Ectodermal cell (in vitro differentiated cells): ENCODE data around the gene SPG7.

Experiments used
- H3K27ac ChIP-seq: 2 replicates; pipeline ENCODE4 v1.7.0; 2013; ENCODE audit warnings: mild to moderate bottlenecking, low read depth, low read length; ENCODE audit not compliant: insufficient read depth, poor library complexity, severe bottlenecking
- H3K27me3 ChIP-seq: 2 replicates; pipeline ENCODE4 v1.7.0; 2013; ENCODE audit warnings: mild to moderate bottlenecking, low read length; ENCODE audit not compliant: insufficient read depth, control insufficient read depth, poor library complexity, severe bottlenecking
- H3K36me3 ChIP-seq: one replicate; pipeline ENCODE4 v1.7.0; 2013; ENCODE audit warnings: low read length; ENCODE audit not compliant: control insufficient read depth, insufficient read depth
- H3K4me1 ChIP-seq: one replicate; pipeline ENCODE4 v1.7.0; 2013; ENCODE audit warnings: low read length; ENCODE audit not compliant: control insufficient read depth, insufficient read depth
- H3K4me3 ChIP-seq: 2 replicates; pipeline ENCODE4 v1.7.0; 2013; ENCODE audit warnings: low read depth, low read length, control low read depth; ENCODE audit not compliant: insufficient read depth
- H3K9me3 ChIP-seq: 2 replicates; pipeline ENCODE4 v1.7.0; 2013; ENCODE audit warnings: mild to moderate bottlenecking, low read length, moderate library complexity; ENCODE audit not compliant: control insufficient read depth
- WGBS, 2 experiments: methylation state at CpG; one replicate each; pipeline ENCODE4 v1.1.7; 2013; ENCODE audit warnings: missing lambda C conversion rate in 2 of 2; 5-methylcytosine and 5-hydroxymethylcytosine counted together

SPG7 gene

DNA sequence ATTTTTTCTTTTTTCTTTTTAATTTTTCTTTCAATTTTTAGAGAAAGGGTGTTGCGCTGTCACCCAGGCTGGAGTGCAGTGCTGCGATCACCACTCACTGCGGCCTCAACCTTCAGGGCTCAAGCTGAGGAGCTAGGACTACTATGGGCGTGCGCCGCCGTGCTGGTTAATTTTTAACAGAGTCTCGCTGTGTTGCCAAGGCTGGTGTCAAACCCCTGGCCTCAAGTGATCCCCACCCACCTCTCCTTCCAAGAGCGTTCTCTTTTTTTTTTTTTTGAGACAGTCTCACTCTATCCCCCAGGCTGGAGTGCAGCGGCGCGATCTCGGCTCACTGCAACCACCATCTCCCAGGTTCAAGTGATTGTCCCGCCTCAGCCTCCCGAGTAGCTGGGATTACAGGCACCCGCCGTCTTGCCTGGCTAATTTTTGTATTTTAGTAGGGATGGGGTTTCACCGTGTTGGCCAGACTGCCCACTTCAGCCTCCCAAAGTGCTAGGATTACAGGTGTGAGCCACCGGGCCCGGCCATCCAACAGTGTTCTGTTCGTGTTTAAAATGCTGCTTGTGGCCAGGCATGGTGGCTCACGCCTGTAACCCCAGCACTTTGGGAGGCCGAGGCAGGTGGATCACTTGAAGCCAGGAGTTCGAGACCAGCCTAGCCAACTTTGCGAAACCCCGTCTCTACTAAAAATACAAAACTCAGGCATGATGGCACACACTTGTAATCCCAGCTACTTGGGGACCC, 37.8 kb downstream of the SPG7 start:
- Histone ChIP-seq H3K4me3 (no peak overlapping the region), H3K9me3 (no peaks in the 10 kb centered on the region), H3K27ac (no peak overlapping the region), H3K27me3 (no peaks in the 10 kb centered on the region), H3K36me3 (peaks cover 31% of the 10 kb centered on the region), H3K4me1 (no peaks in the 10 kb centered on the region)
- 94 to 95% methylated on average over 26 of the region's 26 CpGs for WGBS, 2 experiments

DNA sequence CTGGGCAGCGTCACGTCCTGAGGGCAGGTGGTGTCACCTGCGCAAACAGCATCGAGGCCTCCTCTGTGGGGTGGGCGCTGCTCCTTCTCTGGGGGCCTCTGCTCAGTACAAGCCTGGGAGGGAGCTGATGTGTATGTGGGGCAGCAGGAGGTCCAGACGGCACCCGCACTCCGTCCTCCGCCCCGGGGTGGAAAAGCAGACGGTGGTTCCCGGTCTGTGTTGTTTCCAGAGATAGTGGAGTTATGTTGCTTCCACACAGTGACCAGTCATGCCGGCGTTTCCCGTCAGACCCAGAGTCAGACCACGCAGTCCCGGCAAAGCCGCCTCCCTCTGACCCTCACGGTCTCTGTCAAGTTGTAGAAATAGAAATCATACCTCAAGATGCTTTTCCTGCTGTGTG, 38.6 kb downstream of the SPG7 start:
- no peak overlapping the region for H3K4me3 ChIP-seq
- H3K4me1 ChIP-seq: no peaks in the 10 kb centered on the region
- 91 to 92% methylated on average over 19 of the region's 19 CpGs for WGBS, 2 experiments

DNA sequence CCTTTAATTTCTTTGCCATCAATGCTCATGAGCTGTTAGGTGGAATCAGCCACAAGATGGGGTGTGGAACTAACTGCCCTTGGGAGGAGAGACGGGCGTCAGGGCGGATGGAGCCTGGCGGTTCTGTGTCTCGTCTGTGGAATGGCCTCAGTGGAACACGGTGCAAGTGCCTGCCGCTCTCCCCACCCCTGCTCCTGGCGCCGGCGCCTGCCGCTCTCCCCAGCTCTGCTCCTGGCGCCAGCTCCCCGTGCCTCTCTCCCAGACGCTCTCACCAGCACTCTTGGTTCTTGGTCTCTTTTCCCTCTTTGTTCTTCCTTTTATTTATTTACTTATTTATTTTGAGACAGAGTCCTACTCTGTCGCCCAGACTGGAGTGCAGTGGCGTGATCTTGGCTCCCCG, 39.1 kb downstream of the SPG7 start:
- no peaks in the 10 kb centered on the region for H3K9me3 ChIP-seq
- H3K4me3 ChIP-seq: no peak overlapping the region
- H3K4me1 ChIP-seq: no peaks in the 10 kb centered on the region
- peaks cover 39% of the 10 kb centered on the region for H3K36me3 ChIP-seq
- H3K27ac ChIP-seq: no peak overlapping the region
- no peaks in the 10 kb centered on the region for H3K27me3 ChIP-seq
- 93 to 97% methylated on average over 17 of the region's 17 CpGs for WGBS, 2 experiments

More for the DNA sequence above, 38.6 kb downstream of the SPG7 start:
- no peaks in the 10 kb centered on the region for H3K27me3 ChIP-seq
- no peaks in the 10 kb centered on the region for H3K9me3 ChIP-seq
- H3K27ac ChIP-seq: no peak overlapping the region
- peaks cover 35% of the 10 kb centered on the region for H3K36me3 ChIP-seq

DNA sequence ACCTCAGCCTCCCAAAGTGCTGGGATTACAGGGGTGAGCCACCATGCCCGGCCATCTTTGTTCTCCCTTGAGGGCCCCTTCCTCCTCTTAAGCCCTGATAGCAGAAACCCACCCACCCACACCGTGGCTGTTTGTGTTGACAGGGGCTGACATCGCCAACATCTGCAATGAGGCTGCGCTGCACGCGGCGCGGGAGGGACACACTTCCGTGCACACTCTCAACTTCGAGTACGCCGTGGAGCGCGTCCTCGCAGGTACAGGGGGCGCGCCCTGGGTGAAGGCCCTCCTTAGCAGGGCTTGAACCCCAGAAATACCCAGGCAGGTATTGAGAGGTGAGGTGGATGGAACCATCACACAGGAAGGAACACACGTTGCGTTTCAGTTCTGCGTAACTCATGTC, 39.7 kb downstream of the SPG7 start:
- Histone ChIP-seq H3K4me1 (no peaks in the 10 kb centered on the region), H3K27ac (no peak overlapping the region), H3K36me3 (peaks cover 45% of the 10 kb centered on the region), H3K9me3 (no peaks in the 10 kb centered on the region), H3K4me3 (no peak overlapping the region), H3K27me3 (no peaks in the 10 kb centered on the region)
- 96 to 98% methylated on average over 20 of the region's 20 CpGs for WGBS, 2 experiments

DNA sequence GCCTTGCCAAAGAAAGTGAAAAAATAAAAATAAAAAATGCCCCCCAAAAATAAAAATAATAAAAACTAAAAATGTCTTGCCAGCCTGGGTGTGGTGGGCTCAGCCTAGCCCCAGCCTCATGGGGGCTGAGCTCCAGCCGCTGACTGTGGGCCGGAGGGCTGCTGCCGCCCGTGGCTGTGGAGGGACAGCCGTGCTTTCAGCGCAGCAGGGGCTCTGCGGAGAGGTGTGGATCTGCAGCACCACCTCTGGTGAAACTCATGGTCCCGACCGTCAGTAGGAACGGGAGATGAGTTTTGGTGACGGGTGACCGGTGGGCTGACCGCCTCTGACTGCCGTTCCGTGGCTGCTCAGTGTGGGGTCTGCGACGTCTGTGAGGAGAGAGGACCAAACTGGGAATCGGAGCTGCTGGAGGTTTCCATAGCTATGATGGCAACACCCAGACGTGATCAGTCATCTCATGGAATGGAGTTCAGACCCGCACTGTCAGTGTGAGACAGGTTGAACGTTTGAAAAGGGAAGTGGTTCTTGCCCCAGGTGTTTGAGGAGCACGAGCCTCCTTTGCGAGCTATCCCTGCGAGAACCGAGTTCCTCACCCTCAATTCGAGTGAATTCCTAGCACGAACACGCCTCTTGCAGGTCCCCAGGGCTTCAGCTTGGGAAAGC, 40.3 kb downstream of the SPG7 start:
- peaks cover 49% of the 10 kb centered on the region for H3K36me3 ChIP-seq
- 93% methylated on average over 28 of the region's 28 CpGs for WGBS, 2 experiments
- H3K27me3 ChIP-seq: no peaks in the 10 kb centered on the region
- H3K27ac ChIP-seq: no peak overlapping the region
- H3K4me1 ChIP-seq: no peaks in the 10 kb centered on the region
- no peak overlapping the region for H3K4me3 ChIP-seq
- H3K9me3 ChIP-seq: no peaks in the 10 kb centered on the region

DNA sequence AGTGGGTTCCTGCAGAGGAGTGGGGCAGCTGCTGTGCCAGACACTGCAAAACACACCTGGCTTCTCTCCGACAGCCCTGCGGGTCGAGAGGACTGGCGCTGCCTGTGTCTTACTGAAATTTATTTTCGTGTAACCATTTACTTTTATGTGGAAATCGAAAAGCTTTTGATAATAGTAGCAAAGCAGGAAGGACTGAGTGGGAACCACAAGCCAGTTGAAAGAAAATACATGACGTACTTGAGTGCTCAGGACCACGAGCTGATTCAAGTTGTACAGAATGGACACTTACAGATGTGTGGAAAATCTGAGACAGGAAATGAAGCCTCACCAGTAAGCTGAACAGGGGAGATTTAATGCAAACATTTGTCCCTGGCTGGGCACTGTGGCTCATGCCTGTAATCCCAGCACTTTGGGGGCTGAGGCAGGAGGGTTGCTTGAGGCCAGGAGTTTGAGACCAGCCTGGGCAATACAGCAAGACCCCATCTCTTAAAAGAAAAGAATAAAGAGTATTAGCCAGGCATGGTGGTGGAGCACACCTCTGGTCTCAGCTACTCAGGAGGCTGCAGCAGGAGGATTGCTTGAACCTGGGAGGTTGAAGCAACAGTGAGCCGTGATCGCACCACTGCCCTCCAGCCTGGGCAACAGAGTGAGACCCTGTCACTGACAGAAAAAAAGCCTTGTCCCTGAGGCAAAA, 41.0 kb downstream of the SPG7 start:
- Histone ChIP-seq H3K4me3 (no peak overlapping the region), H3K4me1 (no peaks in the 10 kb centered on the region), H3K9me3 (no peaks in the 10 kb centered on the region), H3K27ac (no peak overlapping the region), H3K27me3 (no peaks in the 10 kb centered on the region), H3K36me3 (peaks cover 54% of the 10 kb centered on the region)
- WGBS, 2 experiments: 96 to 97% methylated on average over 10 of the region's 10 CpGs

DNA sequence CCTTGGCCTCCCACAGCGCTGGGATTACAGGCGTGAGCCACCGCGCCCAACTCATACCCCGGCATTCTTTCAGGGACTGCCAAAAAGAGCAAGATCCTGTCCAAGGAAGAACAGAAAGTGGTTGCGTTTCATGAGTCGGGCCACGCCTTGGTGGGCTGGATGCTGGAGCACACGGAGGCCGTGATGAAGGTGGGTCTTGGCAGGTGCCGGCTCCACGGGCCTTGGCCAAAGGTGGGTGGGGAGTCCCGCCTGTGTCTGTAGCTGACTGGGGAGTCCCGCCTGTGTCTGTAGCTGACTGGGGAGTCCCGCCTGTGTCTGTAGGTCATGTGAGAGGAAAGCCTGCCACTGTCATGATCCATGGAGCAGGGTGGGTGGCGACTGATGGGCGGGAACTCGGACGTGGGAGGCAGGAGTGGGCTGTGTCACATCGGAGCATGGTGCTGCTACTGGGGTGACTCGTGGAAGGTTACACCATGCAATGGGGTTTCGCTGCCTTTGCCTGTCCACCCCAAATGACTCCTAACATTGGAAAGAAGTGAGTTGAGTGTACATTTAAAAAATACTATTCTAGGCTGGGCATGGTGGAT, 42.3 kb downstream of the SPG7 start:
- Histone ChIP-seq H3K27me3 (no peaks in the 10 kb centered on the region), H3K4me3 (no peak overlapping the region), H3K4me1 (no peaks in the 10 kb centered on the region), H3K36me3 (peaks cover 55% of the 10 kb centered on the region), H3K27ac (no peak overlapping the region), H3K9me3 (no peaks in the 10 kb centered on the region)
- WGBS, 2 experiments: 96 to 97% methylated on average over 22 of the region's 22 CpGs

DNA sequence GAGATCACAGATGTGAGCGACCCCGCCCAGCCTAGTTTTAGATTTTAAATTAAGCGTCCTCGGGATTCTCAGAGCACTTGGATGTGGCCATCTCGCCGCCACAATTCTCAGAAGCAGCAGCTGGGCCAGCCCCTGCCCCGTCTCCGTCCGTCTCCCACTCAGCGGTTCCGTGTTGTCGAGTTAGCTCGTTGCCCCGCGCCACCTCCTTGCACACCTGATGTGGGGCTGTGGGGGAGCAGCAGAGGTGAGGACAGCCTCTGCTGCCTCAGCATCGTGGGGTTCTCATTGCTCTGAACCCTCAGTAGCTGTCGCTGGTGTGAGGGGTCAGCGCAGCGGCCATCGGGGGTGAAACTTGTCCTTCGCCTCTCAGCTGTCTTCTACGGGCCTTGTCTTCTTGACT, 44.1 kb downstream of the SPG7 start:
- Histone ChIP-seq H3K4me1 (peaks cover 7% of the 10 kb centered on the region), H3K27me3 (no peaks in the 10 kb centered on the region), H3K4me3 (no peak overlapping the region), H3K36me3 (peaks cover 52% of the 10 kb centered on the region), H3K9me3 (no peaks in the 10 kb centered on the region), H3K27ac (no peak overlapping the region)
- 95 to 98% methylated on average over 22 of the region's 22 CpGs for WGBS, 2 experiments

DNA sequence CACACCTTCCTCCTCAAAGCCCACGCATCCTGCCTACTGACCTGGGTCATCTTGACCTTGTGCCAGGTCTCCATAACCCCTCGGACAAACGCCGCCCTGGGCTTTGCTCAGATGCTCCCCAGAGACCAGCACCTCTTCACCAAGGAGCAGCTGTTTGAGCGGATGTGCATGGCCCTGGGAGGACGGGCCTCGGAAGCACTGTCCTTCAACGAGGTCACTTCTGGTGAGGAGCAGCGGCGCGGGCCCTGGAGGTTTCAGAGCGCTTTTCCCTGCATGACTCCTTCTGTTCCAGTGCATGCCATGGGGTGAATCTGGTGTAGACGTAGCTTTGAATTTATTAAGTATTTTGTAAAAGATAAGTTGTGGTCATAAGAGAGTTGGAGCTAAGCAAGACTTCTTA, 44.7 kb downstream of the SPG7 start:
- H3K4me3 ChIP-seq: no peak overlapping the region
- H3K9me3 ChIP-seq: no peaks in the 10 kb centered on the region
- H3K27me3 ChIP-seq: no peaks in the 10 kb centered on the region
- 95 to 96% methylated on average over 13 of the region's 13 CpGs for WGBS, 2 experiments
- peaks cover 7% of the 10 kb centered on the region for H3K4me1 ChIP-seq
- no peak overlapping the region for H3K27ac ChIP-seq
- H3K36me3 ChIP-seq: peaks cover 51% of the 10 kb centered on the region

DNA sequence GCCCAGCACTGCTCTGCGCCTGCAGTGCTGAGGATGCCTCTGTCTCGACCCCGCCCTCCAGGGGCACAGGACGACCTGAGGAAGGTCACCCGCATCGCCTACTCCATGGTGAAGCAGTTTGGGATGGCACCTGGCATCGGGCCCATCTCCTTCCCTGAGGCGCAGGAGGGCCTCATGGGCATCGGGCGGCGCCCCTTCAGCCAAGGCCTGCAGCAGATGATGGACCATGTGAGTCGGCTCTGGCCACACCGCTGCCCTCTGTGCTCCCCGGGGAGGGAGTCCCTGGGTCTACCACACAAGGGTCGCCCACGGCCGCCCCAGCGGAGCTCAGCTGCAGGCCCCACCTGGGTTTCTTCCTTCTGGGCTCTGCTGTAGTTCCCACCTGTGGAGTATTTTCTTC, 45.5 kb downstream of the SPG7 start:
- Histone ChIP-seq H3K9me3 (no peaks in the 10 kb centered on the region), H3K4me1 (peaks cover 7% of the 10 kb centered on the region), H3K27ac (no peak overlapping the region), H3K36me3 (peaks cover 46% of the 10 kb centered on the region), H3K27me3 (no peaks in the 10 kb centered on the region), H3K4me3 (no peak overlapping the region)
- 92 to 93% methylated on average over 18 of the region's 18 CpGs for WGBS, 2 experiments
